ENCODE results near the gene CAPZB. TPM values are rescaled to one million over a fixed set of nuclear protein-coding genes. Genes with fewer than 3 reads are reported as not detected.

The CAPZB gene
- total RNA-seq, 1 experiment from 2014 or later, result 348 TPM

DNA sequence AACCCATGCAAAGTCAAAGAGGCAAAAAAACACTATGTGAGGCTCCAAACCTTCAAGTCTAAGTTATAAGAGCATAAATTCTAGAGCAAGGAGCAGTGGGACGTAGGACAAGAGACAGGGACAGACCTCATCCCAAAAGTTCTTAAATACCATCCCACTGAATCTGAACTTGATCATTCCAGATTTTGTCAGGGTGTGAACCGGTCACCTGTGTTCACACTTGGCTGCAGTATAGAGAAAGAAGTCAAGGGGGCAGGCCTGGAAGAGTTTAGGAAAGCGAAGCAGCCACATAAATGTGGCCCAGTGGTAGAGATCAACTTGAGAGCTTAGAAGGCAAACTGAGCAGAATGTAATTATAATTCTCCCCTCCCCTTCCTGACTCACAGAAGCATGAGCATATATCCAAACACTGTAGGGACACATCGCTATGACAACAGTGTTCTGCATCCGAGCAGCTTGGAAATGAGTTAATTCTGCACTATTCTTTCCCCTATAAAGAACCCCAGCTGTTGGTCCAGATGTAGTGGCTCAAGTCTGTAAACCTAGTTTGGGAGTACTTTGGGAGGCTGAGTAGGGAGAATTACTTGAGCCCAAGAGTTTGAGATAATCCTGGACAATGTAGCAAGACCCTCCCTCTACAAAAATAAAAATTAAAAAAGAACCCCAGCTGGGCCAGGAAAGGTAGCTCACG is 176.1 kb downstream of the CAPZB start:
- Histone ChIP-seq H2BK15ac (ENCODE audit: low read depth, low read length) (no peak overlapping the region), H3K4me1 (ENCODE audit: insufficient read depth, low read length) (no peaks in the 10 kb centered on the region), H3K23me2 (ENCODE audit: insufficient read length, low read depth, low read length, poor library complexity, severe bottlenecking) (peaks cover 13% of the 10 kb centered on the region), H2BK20ac (ENCODE audit: low read depth, low read length, poor library complexity, severe bottlenecking) (no peak overlapping the region), H2AFZ (ENCODE audit: low read length) (no peak overlapping the region), H3K18ac (ENCODE audit: insufficient read length, low read depth, low read length) (no peak overlapping the region), H3K79me2 (ENCODE audit: insufficient read depth, low read length) (no peaks in the 10 kb centered on the region), H3K9ac (ENCODE audit: extremely low read depth, insufficient read length, low read length) (no peak overlapping the region), H2BK120ac (ENCODE audit: low read depth, low read length, poor library complexity, severe bottlenecking) (no peak overlapping the region), H3K56ac (ENCODE audit: insufficient read length, low read depth, low read length) (no peak overlapping the region), H2BK5ac (ENCODE audit: insufficient read length, low read length) (no peak overlapping the region), H2BK12ac (ENCODE audit: insufficient read length, low read depth, low read length) (no peak overlapping the region), H3K14ac (ENCODE audit: insufficient read depth, low read length) (no peak overlapping the region), H3K4me2 (ENCODE audit: insufficient read depth, insufficient read length, low read length) (no peak overlapping the region), H3T11ph (ENCODE audit: low read length) (no peak overlapping the region), H4K8ac (replicated peaks; ENCODE audit: insufficient read length, low read depth, low read length) (no peak overlapping the region), H3K9me3 (ENCODE audit: control insufficient read depth, low read depth, low read length) (no peaks in the 10 kb centered on the region), H2AK5ac (ENCODE audit: insufficient read length, low read length) (no peak overlapping the region), H4K20me1 (ENCODE audit: control insufficient read depth, insufficient read depth, insufficient read length) (no peaks in the 10 kb centered on the region), H3K27me3 (ENCODE audit: insufficient read depth, low read length) (no peaks in the 10 kb centered on the region), H3K23ac (ENCODE audit: insufficient read length, low read depth, low read length) (no peak overlapping the region), H3K79me1 (ENCODE audit: insufficient read depth, low read depth, low read length, poor library complexity, severe bottlenecking) (no peaks in the 10 kb centered on the region), H4K5ac (ENCODE audit: insufficient read length, low read depth, low read length) (no peak overlapping the region), H3K4ac (ENCODE audit: low read depth, low read length) (no peak overlapping the region), H3K27ac (ENCODE audit: insufficient read length, low read depth, low read length) (no peak overlapping the region), H4K91ac (ENCODE audit: insufficient read length, low read depth, low read length) (no peak overlapping the region)
- no CpG with 5 or more reads among the region's 6 CpGs for WGBS (ENCODE audit: extremely low coverage, insufficient read length, low lambda C conversion rate)
- Mint-ChIP-seq H3K4me1 (peaks cover 17 to 19% of the 10 kb centered on the region in 2 experiments), H3K9me3 (no peaks in the 10 kb centered on the region), H3K36me3 (ENCODE audit: insufficient read depth in 1 of 3, low read depth in 3 of 3) (peaks cover 16 to 46% (median 41%) of the 10 kb centered on the region in 3 experiments), H3K27me3 (ENCODE audit: low read depth) (no peaks in the 10 kb centered on the region; the same call in 1 of the 2 replicates), H3K4me3 (no peak overlapping the region), H3K27ac (no peak overlapping the region; a peak in 2 of 7 replicates)
- TF ChIP-seq, protein P1, sequence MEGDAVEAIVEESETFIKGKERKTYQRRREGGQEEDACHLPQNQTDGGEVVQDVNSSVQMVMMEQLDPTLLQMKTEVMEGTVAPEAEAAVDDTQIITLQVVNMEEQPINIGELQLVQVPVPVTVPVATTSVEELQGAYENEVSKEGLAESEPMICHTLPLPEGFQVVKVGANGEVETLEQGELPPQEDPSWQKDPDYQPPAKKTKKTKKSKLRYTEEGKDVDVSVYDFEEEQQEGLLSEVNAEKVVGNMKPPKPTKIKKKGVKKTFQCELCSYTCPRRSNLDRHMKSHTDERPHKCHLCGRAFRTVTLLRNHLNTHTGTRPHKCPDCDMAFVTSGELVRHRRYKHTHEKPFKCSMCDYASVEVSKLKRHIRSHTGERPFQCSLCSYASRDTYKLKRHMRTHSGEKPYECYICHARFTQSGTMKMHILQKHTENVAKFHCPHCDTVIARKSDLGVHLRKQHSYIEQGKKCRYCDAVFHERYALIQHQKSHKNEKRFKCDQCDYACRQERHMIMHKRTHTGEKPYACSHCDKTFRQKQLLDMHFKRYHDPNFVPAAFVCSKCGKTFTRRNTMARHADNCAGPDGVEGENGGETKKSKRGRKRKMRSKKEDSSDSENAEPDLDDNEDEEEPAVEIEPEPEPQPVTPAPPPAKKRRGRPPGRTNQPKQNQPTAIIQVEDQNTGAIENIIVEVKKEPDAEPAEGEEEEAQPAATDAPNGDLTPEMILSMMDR (conservative IDR thresholded peaks at IDR 0.05), result no peak
- DNase-seq, result no peak

Data from H9 (cell line).